Activated CD4-positive, CD25-positive, alpha-beta regulatory T cell (primary cell): ENCODE measurements around the gene GBF1.
"Not testable (repeated sequence)": the region's sequence is repeated elsewhere in the genome, so short reads cannot be mapped to it uniquely, and the experiment has no call there.

Experiments used
- DNase-seq, 4 experiments: peaks; one replicate each; lab custom pipeline; 2025; lab: John Stamatoyannopoulos, UW

Gene GBF1

GRCh38 chr10:102269017-102269416, 23.7 kb downstream of the GBF1 start:
- no peak for DNase-seq

DNA sequence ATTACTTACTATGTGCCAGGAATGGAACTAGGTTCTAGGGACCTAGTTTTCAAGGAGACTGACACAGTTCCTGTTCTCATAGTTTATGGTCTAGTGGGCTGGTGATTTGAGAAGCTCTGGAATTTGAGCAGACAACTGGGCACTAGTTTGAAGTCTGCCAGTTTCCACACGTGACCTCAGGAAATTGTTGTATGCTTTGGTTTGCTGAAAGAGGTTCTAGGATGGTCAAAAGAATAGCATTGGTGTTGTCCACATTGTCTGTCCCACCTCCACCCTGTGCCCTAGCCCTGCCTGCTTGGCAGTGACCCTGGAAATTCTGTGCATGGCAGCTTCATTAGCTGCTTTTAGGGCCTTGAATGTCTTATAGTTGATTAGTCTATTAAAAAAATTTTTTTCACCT, 28.7 kb downstream of the GBF1 start:
- no peak for DNase-seq

DNA sequence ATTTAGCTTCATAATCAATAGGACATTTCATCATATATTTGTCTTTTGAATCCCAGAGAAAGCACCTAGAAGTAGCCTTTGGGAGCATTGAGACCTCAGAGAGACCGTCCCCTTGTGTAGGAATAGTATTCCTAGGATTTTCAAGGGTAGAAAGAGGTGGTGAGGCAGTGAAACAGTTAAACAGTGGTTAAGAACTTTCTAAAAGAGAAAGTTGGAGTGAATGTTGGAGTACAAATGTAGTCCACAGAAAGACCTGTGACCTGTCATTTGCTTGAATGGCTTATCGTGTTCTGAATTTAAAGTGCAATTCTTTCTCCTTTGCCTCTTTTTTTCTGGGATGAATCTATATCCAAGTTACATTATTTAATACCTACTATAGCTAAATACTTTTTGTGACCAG, 30.0 kb downstream of the GBF1 start:
- no peak for DNase-seq

DNA sequence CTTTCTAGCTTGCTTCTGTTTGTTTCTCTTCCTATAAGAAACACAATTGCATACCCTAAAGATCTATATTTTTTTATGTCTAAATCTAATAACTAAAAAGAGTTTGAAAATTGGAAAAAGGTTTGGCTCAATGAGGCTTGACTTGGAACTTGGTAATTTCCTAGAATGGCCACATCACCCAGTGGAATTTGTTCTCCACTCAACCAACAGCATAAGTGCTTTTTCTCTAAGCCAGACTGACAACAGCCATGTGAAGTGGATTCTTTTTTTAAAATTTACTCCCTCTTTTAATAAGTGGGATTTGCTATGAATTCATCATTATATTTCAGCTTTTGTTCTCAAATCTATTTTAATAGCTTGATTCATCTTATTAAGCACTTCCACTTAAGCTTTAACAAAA, 33.8 kb downstream of the GBF1 start:
- no peak for DNase-seq

DNA sequence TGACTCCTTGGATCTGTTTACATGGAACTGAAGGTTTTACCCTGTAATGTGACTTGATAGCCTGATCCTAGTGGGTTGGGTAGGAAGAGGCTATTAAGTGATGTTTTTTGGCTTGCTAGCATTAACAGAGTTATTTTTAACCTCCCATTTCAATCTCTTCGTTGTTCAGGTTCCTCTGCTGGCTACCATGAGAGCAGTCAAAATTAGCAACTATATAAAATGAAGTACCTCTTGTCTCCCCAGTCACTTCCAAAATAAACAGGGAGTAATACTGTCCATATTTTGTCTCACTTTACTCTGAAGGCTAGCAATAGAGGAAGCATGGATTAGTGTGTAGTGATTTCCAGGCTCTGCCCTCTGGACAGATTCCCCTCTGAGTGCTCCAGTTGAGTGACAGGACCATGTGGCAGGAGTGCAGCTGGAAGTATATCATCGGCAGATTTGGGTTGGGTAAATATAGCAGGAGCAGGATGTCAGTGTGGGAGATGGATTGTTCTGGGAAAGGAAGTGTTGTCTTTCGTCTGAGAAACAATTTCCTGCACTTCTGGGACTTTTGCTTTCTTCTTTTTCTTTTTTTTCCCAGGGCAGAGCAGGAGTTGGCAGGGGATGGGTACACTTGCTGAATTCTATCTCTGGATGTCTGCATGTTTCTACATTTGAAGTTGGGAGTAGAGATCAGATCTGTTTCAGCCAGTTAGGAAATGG, 35.2 kb downstream of the GBF1 start:
- DNase-seq = no peak

- DNase-seq = no peak
Measured at GRCh38 chr10:102281102-102281487, 35.8 kb downstream of the GBF1 start.

DNA sequence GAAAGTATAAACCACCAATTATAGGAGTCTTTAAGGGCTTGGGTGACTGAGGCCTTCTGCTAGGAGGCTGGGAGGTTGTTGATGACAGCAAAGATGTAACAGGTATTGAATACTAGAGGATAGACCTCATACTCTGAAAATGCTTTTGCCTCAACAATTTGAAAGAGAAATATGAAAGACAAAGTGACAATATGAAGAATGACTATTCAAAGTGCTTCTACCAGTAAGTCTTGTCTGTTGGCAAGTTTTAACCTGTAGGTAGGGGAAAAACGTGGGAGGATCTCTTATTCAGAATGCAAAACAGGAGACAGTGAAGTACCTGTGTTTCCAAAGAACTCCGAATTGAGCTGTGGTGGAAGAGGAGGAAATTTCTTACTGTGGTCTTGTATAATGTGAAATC, 38.2 kb downstream of the GBF1 start:
- no peak for DNase-seq

DNA sequence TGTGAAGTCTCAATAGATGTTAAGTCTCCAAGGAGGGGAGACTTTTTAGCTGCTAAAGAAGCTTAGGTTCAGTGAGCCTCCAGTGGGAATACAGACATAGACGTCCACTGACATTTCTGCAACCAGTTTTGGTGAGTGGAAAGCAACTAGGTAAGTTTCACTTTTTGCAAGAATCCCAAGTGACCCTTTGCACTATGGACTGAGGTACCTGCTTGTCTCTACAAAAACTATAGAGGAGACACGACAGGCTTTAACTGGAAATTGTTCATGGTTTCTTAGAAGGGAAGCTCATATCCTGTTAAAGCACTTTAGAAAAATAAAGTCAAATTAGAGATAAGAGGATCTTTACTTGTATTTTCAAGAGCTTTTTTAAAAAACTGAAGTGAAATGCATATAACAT, 38.6 kb downstream of the GBF1 start:
- no peak for DNase-seq

GRCh38 chr10:102284531-102284930, 39.2 kb downstream of the GBF1 start:
- DNase-seq = no peak

- DNase-seq = no peak
Measured at GRCh38 chr10:102285133-102285532, 39.8 kb downstream of the GBF1 start.

DNA sequence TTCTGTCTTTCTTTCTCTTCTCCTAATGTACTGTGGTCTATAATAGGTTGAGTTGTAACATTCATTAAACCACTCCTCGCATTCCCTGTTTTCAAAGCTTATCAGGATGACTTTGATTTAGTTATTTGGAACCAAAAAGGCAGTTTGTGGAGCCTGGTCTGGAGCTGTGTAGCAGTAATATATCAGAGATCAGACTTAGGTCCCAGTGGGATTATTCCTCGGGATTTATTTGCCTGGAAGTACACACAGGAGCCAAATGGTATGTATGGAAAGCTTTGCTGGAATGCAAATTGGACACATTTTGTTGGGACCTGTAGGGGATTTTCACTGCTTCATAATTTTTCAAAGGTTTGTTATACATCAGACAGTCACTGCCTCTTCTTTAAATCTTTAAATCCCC, 40.9 kb downstream of the GBF1 start:
- no peak for DNase-seq

DNA sequence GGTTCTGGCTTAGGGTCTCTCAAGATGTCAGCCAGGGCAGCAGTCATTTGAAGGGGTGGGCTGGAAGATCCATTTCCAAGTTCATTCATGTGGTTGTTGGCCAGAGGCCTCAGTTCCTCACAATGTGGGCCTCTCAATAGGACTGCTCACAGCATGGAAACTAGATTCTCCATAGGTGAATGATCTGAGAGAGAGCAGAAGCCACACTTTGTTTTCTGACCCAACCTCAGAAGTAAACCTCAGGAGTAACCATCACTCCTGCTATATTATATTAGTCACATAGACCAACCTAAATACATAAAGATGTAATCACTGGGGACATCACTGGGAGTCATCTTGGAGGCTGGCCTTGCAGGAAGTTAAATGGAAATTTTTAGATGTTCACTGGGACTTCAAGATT, 42.2 kb downstream of the GBF1 start:
- DNase-seq = no peak

DNA sequence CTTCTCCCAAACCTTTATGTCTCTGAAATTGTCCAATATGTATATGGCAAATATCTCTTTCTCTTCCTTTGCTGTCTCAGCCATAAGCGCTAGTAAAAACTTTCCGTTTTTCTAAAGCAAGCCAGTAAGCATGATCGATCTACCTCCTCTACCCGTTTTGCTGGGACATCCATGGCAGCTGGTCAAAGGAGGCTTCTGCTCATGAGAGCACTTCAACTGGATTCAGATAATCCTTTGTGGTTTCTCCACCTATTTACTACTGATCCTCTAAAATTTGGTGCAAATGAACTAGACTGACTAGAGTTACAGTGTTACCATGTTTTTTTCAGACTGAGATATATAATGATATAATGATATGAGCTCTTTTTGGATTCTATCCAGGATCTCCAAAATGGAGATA, 42.7 kb downstream of the GBF1 start:
- no peak for DNase-seq

DNA sequence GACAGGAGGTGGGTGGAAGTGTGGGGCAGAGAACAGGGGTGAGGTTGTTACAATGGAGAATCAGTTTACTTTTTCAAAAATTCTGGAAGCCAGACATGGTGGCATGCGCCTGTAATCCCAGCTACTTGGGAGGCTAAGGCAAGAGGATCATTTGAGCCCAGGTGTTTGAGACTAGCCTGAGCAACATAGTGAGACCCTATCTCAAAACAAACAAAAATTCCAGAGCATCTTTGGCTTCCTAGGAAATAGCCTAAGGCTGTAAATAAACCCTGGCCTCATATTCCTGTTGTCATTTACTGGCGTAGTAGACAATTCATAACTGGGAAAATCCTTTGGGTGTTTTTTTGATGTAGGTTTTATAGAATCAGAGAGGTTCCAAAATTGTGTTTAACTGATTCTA, 44.0 kb downstream of the GBF1 start:
- DNase-seq = no peak

- no peak for DNase-seq
Measured at GRCh38 chr10:102289840-102290239, 44.5 kb downstream of the GBF1 start.

DNA sequence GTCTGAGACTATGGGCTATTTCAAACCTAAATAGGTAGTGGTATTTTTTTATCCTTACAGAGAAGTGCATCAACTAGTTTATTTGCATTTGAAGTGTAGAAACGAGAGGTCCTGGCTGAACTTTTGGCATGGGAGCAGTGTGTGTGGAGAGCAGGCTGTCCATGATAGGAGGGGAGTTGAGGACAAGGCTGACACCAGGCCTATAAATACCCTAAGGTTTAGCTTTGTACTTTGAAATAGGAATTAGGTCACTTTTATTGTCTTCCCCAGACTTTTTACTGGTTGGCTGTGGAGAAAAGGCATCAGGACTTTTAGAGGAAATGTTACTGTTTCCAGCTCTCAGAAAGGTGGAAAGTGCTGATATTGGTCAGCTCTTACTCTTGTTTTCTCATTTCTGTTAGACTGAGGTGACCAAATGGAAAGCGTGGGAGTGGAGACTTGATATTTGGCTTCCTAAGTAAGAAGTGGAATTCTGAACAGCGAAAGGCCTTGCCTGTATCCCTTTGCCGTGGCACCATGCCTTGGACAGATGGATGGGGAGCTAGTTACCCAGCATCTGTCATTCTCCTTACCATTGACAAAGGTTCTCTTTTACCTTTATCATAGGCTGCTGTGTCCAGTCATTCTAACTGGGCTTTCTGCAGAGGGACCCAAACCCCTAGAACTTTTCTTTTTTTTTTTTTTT, 46.0 kb downstream of the GBF1 start:
- DNase-seq = no peak

GRCh38 chr10:102297101-102297500, 51.8 kb downstream of the GBF1 start:
- no peak for DNase-seq

DNA sequence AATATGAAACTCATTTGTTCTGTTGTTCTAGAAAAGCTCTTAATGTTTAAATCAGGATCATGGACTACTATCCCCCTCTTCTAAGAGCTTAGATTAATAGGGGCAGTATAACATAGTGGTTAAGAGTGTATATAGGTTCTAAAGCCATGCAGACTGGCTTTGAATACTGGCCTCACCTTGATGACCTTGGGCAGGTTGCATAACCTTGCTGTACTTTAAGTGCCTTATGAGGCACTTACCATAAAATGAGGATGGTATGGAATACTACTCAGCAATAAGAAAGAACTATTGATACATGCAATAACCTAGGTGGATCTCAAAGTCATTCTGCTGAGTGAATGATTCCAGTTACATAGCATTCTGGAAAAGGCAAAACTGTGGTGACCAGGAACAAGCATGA, 53.6 kb downstream of the GBF1 start:
- no peak for DNase-seq

- no peak for DNase-seq
Measured at GRCh38 chr10:102299873-102300272, 54.5 kb downstream of the GBF1 start.

- DNase-seq = no peak
Measured at GRCh38 chr10:102300278-102300843, 55.0 kb downstream of the GBF1 start.

GRCh38 chr10:102300912-102301311, 55.6 kb downstream of the GBF1 start:
- not testable (repeated sequence) for DNase-seq

GRCh38 chr10:102301332-102301731, 56.0 kb downstream of the GBF1 start:
- DNase-seq = not testable (repeated sequence)

GRCh38 chr10:102302611-102303010, 57.3 kb downstream of the GBF1 start:
- DNase-seq = no peak

- DNase-seq = no peak
Measured at GRCh38 chr10:102306006-102306405, 60.7 kb downstream of the GBF1 start.
